HTERT RPE-1 (cell line): ENCODE measurements around the gene MFRP.

Experiments used
- in situ Hi-C: fragments of 300-500 bp; cut with MboI; formaldehyde crosslinking; loops from 4 replicates; pipeline ENCODE4 v1.14.3; 2020; ENCODE audit warnings: low sequenced_read_pairs

Gene MFRP

GRCh38 chr11:119298726-119299125, 47.8 kb downstream of the MFRP start:
- in situ Hi-C loops: no loop called here

GRCh38 chr11:119297938-119298337, 48.6 kb downstream of the MFRP start:
- in situ Hi-C loops: no loop called here

GRCh38 chr11:119295178-119295577, 51.3 kb downstream of the MFRP start:
- in situ Hi-C loops: no loop called here

GRCh38 chr11:119293461-119293860, 53.0 kb downstream of the MFRP start:
- in situ Hi-C loops: no loop called here

- in situ Hi-C loops: no loop called here
Observed at GRCh38 chr11:119290894-119291497, 55.5 kb downstream of the MFRP start.
